ENCODE measurements around the gene EXD2. TPM values are rescaled to one million over a fixed set of nuclear protein-coding genes. Genes with fewer than 3 reads are reported as not detected.

EXD2 gene
- total and polyA plus RNA-seq, 10 of the 15 experiments (the other 5 are each of a cell fraction or from before 2014, with no cell fraction given) = 1.0 to 12.4 (median 4.6) TPM

- no peaks in the 10 kb centered on the region for H3K36me3 ChIP-seq (ENCODE audit: control insufficient read depth in 2 of 2, insufficient read depth in 2 of 2, low read length in 1 of 2)
- RAD21 ChIA-PET (ENCODE audit: unreplicated experiment) = interaction anchor here (1.4 kb wide), 1 partner anchor 179 kb away, joined by 3 read pairs; no protein-coding TSS in a partner anchor
- H3K79me2 ChIP-seq (ENCODE audit: control insufficient read depth, insufficient read depth, low read length) = no peaks in the 10 kb centered on the region
- POLR2A ChIA-PET = interaction anchor here (1.2 kb wide), 1 partner anchor 178 kb away, joined by 3 read pairs; no protein-coding TSS in a partner anchor
- DNase-seq (ENCODE audit: low read depth, low spot score) = no peak
- intact Hi-C loops (cut with micrococcal nuclease; ENCODE audit: unreplicated experiment) (no loop called here), in situ Hi-C loops (cut with MboI) (no loop called here)
- TF ChIP-seq ZNF207 (IDR thresholded peaks at IDR 0.05; ENCODE audit: borderline replicate concordance) = no peak
- no peak for TF ChIP-seq SMC3 (IDR thresholded peaks at IDR 0.05; ENCODE audit: borderline replicate concordance, low read length)
- TF ChIP-seq ZNF24 (IDR thresholded peaks at IDR 0.05) = no peak
- TF ChIP-seq, protein P1, sequence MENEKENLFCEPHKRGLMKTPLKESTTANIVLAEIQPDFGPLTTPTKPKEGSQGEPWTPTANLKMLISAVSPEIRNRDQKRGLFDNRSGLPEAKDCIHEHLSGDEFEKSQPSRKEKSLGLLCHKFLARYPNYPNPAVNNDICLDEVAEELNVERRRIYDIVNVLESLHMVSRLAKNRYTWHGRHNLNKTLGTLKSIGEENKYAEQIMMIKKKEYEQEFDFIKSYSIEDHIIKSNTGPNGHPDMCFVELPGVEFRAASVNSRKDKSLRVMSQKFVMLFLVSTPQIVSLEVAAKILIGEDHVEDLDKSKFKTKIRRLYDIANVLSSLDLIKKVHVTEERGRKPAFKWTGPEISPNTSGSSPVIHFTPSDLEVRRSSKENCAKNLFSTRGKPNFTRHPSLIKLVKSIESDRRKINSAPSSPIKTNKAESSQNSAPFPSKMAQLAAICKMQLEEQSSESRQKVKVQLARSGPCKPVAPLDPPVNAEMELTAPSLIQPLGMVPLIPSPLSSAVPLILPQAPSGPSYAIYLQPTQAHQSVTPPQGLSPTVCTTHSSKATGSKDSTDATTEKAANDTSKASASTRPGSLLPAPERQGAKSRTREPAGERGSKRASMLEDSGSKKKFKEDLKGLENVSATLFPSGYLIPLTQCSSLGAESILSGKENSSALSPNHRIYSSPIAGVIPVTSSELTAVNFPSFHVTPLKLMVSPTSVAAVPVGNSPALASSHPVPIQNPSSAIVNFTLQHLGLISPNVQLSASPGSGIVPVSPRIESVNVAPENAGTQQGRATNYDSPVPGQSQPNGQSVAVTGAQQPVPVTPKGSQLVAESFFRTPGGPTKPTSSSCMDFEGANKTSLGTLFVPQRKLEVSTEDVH (IDR thresholded peaks at IDR 0.05; ENCODE audit: low read depth, partially characterized antibody) = no peak
- TF ChIP-seq, protein P2, sequence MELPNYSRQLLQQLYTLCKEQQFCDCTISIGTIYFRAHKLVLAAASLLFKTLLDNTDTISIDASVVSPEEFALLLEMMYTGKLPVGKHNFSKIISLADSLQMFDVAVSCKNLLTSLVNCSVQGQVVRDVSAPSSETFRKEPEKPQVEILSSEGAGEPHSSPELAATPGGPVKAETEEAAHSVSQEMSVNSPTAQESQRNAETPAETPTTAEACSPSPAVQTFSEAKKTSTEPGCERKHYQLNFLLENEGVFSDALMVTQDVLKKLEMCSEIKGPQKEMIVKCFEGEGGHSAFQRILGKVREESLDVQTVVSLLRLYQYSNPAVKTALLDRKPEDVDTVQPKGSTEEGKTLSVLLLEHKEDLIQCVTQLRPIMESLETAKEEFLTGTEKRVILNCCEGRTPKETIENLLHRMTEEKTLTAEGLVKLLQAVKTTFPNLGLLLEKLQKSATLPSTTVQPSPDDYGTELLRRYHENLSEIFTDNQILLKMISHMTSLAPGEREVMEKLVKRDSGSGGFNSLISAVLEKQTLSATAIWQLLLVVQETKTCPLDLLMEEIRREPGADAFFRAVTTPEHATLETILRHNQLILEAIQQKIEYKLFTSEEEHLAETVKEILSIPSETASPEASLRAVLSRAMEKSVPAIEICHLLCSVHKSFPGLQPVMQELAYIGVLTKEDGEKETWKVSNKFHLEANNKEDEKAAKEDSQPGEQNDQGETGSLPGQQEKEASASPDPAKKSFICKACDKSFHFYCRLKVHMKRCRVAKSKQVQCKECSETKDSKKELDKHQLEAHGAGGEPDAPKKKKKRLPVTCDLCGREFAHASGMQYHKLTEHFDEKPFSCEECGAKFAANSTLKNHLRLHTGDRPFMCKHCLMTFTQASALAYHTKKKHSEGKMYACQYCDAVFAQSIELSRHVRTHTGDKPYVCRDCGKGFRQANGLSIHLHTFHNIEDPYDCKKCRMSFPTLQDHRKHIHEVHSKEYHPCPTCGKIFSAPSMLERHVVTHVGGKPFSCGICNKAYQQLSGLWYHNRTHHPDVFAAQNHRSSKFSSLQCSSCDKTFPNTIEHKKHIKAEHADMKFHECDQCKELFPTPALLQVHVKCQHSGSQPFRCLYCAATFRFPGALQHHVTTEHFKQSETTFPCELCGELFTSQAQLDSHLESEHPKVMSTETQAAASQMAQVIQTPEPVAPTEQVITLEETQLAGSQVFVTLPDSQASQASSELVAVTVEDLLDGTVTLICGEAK (IDR thresholded peaks at IDR 0.05; ENCODE audit: borderline replicate concordance) = no peak
- no peak for TF ChIP-seq NFYA (IDR thresholded peaks at IDR 0.05; ENCODE audit: borderline replicate concordance, low read depth, low read length)
- no peaks in the 10 kb centered on the region for H4K20me1 ChIP-seq (ENCODE audit: control insufficient read depth, insufficient read depth)
- CTCF ChIA-PET = interaction anchor here (0.6 to 1.4 kb wide), 7 partner anchors 20 to 1122 kb away, joined by 3 to 6 read pairs (median 4); no protein-coding TSS in a partner anchor
- 65% methylated on average over 9 of the region's 9 CpGs for WGBS (ENCODE audit: insufficient coverage, insufficient replicate concordance, low lambda C conversion rate, missing lambda C conversion rate)
- H3K27ac ChIP-seq (ENCODE audit: control insufficient read depth, insufficient read depth) = no peak overlapping the region
- H3K4me1 ChIP-seq (ENCODE audit: control insufficient read depth, insufficient read depth, low read length) = peaks cover 3% of the 10 kb centered on the region; the same call in 1 of the 2 replicates
- no peak overlapping the region for H3K9ac ChIP-seq (ENCODE audit: control insufficient read depth, insufficient read depth, low read length)
- H3K9me3 ChIP-seq (replicated peaks; ENCODE audit: control insufficient read depth, insufficient read depth, low read length) = no peaks in the 10 kb centered on the region
- no TSS peak for BruUV-seq (replicated peaks)
- H3K4me3 ChIP-seq = no peak overlapping the region
- no peak for FAIRE-seq
- no peaks in the 10 kb centered on the region for H3K27me3 ChIP-seq (replicated peaks in 1 of 2; ENCODE audit: control insufficient read depth in 2 of 2, insufficient read depth in 2 of 2, low read length in 1 of 2)
- no peak overlapping the region for H2AFZ ChIP-seq (ENCODE audit: control insufficient read depth, low read depth, low read length)
- SMC1A ChIA-PET (ENCODE audit: uncharacterized antibody, unreplicated experiment) = interaction anchor here (0.9 to 1.5 kb wide), 3 partner anchors 17 to 56 kb away, joined by 3 read pairs; no protein-coding TSS in a partner anchor
- H3K4me2 ChIP-seq (ENCODE audit: control insufficient read depth, insufficient read depth) = no peak overlapping the region
- ATAC-seq = no peak
Observed at GRCh38 chr14:69280746-69281291, 89.5 kb downstream of the EXD2 start.
